Neural progenitor cell (in vitro differentiated cells): Measurements from ENCODE around the gene THNSL1. TPM values are rescaled to one million over a fixed set of nuclear protein-coding genes. Genes with fewer than 3 reads are reported as not detected.

Experiments
- DNase-seq: peaks from one replicate; pipeline ENCODE4 v3.0.0-alpha.2; 2016; ENCODE audit warnings: low spot score
- H2AFZ ChIP-seq: fragments of 200-600 bp; sonication (generic); replicated peaks from 2 replicates; pipeline ENCODE4 v1.6.1; 2016; ENCODE audit warnings: antibody characterized with exemption
- H3F3A ChIP-seq: fragments of 200-600 bp; sonication (generic); 2 replicates; pipeline ENCODE4 v1.6.1; 2016; ENCODE audit warnings: antibody characterized with exemption, low read depth
- H3K27ac ChIP-seq: fragments of 200-600 bp; sonication (generic); 2 replicates; pipeline ENCODE4 v1.5.1; 2016; ENCODE audit warnings: mild to moderate bottlenecking
- H3K27me3 ChIP-seq: fragments of 200-600 bp; sonication (generic); 2 replicates; pipeline ENCODE4 v1.6.1; 2016; ENCODE audit warnings: mild to moderate bottlenecking, moderate library complexity
- H3K36me3 ChIP-seq: fragments of 200-600 bp; sonication (generic); 2 replicates; pipeline ENCODE4 v1.5.1; 2016
- H3K4me1 ChIP-seq: fragments of 200-600 bp; sonication (generic); 2 replicates; pipeline ENCODE4 v1.6.1; 2016; ENCODE audit warnings: mixed run types
- H3K4me2 ChIP-seq: fragments of 200-600 bp; sonication (generic); 2 replicates; pipeline ENCODE4 v1.6.1; 2016
- H3K4me3 ChIP-seq: fragments of 200-600 bp; sonication (generic); 2 replicates; pipeline ENCODE4 v1.5.1; 2016
- H3K79me2 ChIP-seq: fragments of 200-600 bp; sonication (generic); 2 replicates; pipeline ENCODE4 v1.6.1; 2016; ENCODE audit warnings: low read depth
- H3K9ac ChIP-seq: fragments of 200-600 bp; sonication (generic); 2 replicates; pipeline ENCODE4 v1.6.1; 2016
- H3K9me3 ChIP-seq: fragments of 200-600 bp; sonication (generic); 2 replicates; pipeline ENCODE4 v1.5.1; 2016; ENCODE audit warnings: low read depth
- H4K20me1 ChIP-seq: fragments of 200-600 bp; sonication (generic); 2 replicates; pipeline ENCODE4 v1.6.1; 2016; ENCODE audit warnings: low read depth
- H3K27ac Mint-ChIP-seq: 3 replicates; pipeline ENCODE4 v1.8.0; 2021; ENCODE audit warnings: mixed read lengths
- H3K27me3 Mint-ChIP-seq: 2 replicates; pipeline ENCODE4 v1.8.0; 2022; ENCODE audit warnings: low read depth, mild to moderate bottlenecking, inconsistent platforms, moderate library complexity, mixed read lengths; ENCODE audit not compliant: insufficient read depth
- H3K36me3 Mint-ChIP-seq: 3 replicates; pipeline ENCODE4 v1.8.0; 2021; ENCODE audit warnings: mixed read lengths
- H3K4me1 Mint-ChIP-seq: 3 replicates; pipeline ENCODE4 v1.8.0; 2021; ENCODE audit warnings: mixed read lengths
- H3K4me3 Mint-ChIP-seq: 3 replicates; pipeline ENCODE4 v1.8.0; 2021; ENCODE audit warnings: mild to moderate bottlenecking, moderate library complexity, mixed read lengths
- H3K9me3 Mint-ChIP-seq: 3 replicates; pipeline ENCODE4 v1.8.0; 2020; ENCODE audit warnings: mixed read lengths
- CTCF ChIP-seq: fragments of 200-600 bp; sonication (generic); IDR thresholded peaks from 2 replicates; pipeline ENCODE4 v1.5.1; 2017; ENCODE audit warnings: antibody characterized with exemption, mild to moderate bottlenecking
- EZH2 ChIP-seq: fragments of 200-600 bp; sonication (generic); IDR thresholded peaks from 2 replicates; pipeline ENCODE4 v1.6.1; 2017; ENCODE audit warnings: antibody characterized with exemption, mild to moderate bottlenecking, moderate library complexity
- EZH2phosphoT487 ChIP-seq: fragments of 200-600 bp; sonication (generic); IDR thresholded peaks from 2 replicates; pipeline ENCODE4 v1.6.1; 2017; ENCODE audit warnings: antibody characterized with exemption
- total RNA-seq: library from RNA; depleted of rRNA; stranded (reverse); fragments of >200 nt; gene quantifications from 2 replicates; pipeline ENCODE4 v1.2.3, GENCODE V29; 2015; ENCODE audit warnings: low replicate concordance

THNSL1 gene
- total RNA-seq, 1 donor from 2014 or later, result 19.4 TPM

DNA sequence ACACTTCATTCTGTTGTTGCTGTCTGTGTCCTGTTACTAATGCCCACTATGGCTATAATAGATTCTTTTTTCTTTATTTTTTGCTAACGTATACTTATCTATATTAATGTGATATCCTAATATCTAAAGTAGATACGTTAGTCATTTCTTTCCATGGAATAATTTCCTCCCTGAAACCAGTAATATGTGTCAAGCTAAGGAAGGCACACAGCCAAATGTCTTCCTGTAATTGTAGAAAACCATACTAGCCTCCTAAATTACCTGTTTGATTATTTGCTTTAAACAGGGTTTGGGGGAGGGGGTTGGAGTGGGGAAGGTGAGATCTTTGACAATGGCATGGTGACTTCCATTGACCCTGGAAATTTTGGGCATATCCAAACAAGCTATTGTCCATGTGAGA lies 56.4 kb downstream of the THNSL1 start:
- Histone ChIP-seq H3K79me2 (no peaks in the 10 kb centered on the region), H3K4me2 (no peak overlapping the region), H3K27ac (no peak overlapping the region), H3F3A (no peaks in the 10 kb centered on the region), H3K9me3 (no peaks in the 10 kb centered on the region), H2AFZ (no peak overlapping the region), H3K4me1 (no peaks in the 10 kb centered on the region), H3K36me3 (no peaks in the 10 kb centered on the region), H3K27me3 (no peaks in the 10 kb centered on the region), H3K9ac (no peak overlapping the region), H3K4me3 (no peak overlapping the region), H4K20me1 (no peaks in the 10 kb centered on the region)
- DNase-seq, result no peak
- H3K27me3 Mint-ChIP-seq, result no peaks in the 10 kb centered on the region
- H3K4me3 Mint-ChIP-seq, result no peak overlapping the region
- H3K9me3 Mint-ChIP-seq, result no peaks in the 10 kb centered on the region
- TF ChIP-seq EZH2, result no peak
- TF ChIP-seq CTCF, result no peak
- TF ChIP-seq EZH2phosphoT487, result no peak
- no peak overlapping the region for H3K27ac Mint-ChIP-seq
- H3K36me3 Mint-ChIP-seq, result no peaks in the 10 kb centered on the region
- peaks cover 17% of the 10 kb centered on the region for H3K4me1 Mint-ChIP-seq

GRCh38 chr10:25075825-25076224 lies 59.4 kb downstream of the THNSL1 start:
- Histone ChIP-seq H3K4me3 (no peak overlapping the region), H3K27me3 (no peaks in the 10 kb centered on the region), H2AFZ (no peak overlapping the region), H3K79me2 (no peaks in the 10 kb centered on the region), H3K9ac (no peak overlapping the region), H3K9me3 (no peaks in the 10 kb centered on the region), H3K4me2 (no peak overlapping the region), H3K36me3 (no peaks in the 10 kb centered on the region), H3K4me1 (no peaks in the 10 kb centered on the region), H3F3A (no peaks in the 10 kb centered on the region), H3K27ac (no peak overlapping the region), H4K20me1 (no peaks in the 10 kb centered on the region)
- H3K36me3 Mint-ChIP-seq, result no peaks in the 10 kb centered on the region
- TF ChIP-seq CTCF, result no peak
- no peak for TF ChIP-seq EZH2
- TF ChIP-seq EZH2phosphoT487, result no peak
- H3K27ac Mint-ChIP-seq, result no peak overlapping the region
- H3K9me3 Mint-ChIP-seq, result no peaks in the 10 kb centered on the region
- peaks cover 14% of the 10 kb centered on the region for H3K4me1 Mint-ChIP-seq
- no peak for DNase-seq
- no peak overlapping the region for H3K4me3 Mint-ChIP-seq
- H3K27me3 Mint-ChIP-seq, result no peaks in the 10 kb centered on the region

Other genes starting within 250 kb of the THNSL1 start
- 26.4 and 37.7 TPM in 2 replicates for gene PRTFDC1, start 64.0 kb upstream of the THNSL1 start, total RNA-seq
- 0.15 TPM in 1 of 2 replicates, not detected in the other for gene ENKUR, start 454 bp upstream of the THNSL1 start, total RNA-seq
- 0.09 and 0.39 TPM in 2 replicates for gene GPR158, start 158.4 kb downstream of the THNSL1 start, total RNA-seq